ENCODE results near the gene SORBS2.

The SORBS2 gene

DNA sequence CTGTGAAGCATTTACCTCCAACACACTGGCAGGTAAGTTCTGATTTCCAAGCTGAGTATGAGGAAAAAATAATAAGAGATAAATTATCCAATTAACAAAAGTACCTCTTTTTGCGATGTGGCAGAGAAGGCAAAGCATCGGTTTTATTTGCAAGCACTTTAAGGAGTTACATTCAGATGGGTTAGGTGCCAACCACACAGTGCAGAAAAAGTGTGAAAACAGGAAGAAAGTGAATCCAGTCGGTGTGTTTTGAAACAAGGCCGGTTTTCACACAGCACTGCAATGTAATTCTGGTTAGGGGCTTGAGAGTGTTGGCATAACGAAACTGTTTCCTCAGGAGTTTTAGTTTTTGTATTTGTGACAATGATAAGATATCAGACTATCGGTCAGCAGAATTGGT is 145.8 kb downstream of the SORBS2 start:
- Histone ChIP-seq H3K27me3 (ENCODE audit: insufficient read depth, low read length) (no peaks in the 10 kb centered on the region), H4K91ac (ENCODE audit: low read depth, low read length) (no peak overlapping the region), H3K18ac (ENCODE audit: low read length) (no peak overlapping the region), H3K4me2 (ENCODE audit: low read length) (no peak overlapping the region), H3K9ac (ENCODE audit: low read length) (no peak overlapping the region), H2AK5ac (ENCODE audit: low read length) (no peak overlapping the region), H3K23ac (ENCODE audit: low read length) (no peak overlapping the region), H2BK5ac (ENCODE audit: low read depth, low read length, poor library complexity) (no peak overlapping the region), H3K4me3 (ENCODE audit: low read depth, low read length) (no peak overlapping the region), H4K12ac (ENCODE audit: low read depth, low read length) (no peak overlapping the region), H3K14ac (ENCODE audit: low read length) (no peak overlapping the region), H2BK12ac (ENCODE audit: low read length) (no peak overlapping the region), H3K79me2 (ENCODE audit: control insufficient read depth, insufficient read depth, low read length, poor library complexity) (no peaks in the 10 kb centered on the region), H3K79me1 (ENCODE audit: low read length) (no peaks in the 10 kb centered on the region), H3K4ac (ENCODE audit: low read depth, low read length) (no peak overlapping the region), H3K27ac (ENCODE audit: low read depth, low read length) (no peak overlapping the region), H2BK120ac (ENCODE audit: insufficient read depth, low read length, poor library complexity) (no peak overlapping the region), H3K4me1 (ENCODE audit: control insufficient read depth in 1 of 2, insufficient read depth in 2 of 2, low read length in 2 of 2) (no peaks in the 10 kb centered on the region), H3K9me3 (ENCODE audit: insufficient read depth, low read depth, low read length) (no peaks in the 10 kb centered on the region), H2AFZ (ENCODE audit: insufficient read depth, low read length, poor library complexity) (no peak overlapping the region), H4K8ac (ENCODE audit: low read depth, low read length) (no peak overlapping the region), H3K36me3 (ENCODE audit: control insufficient read depth in 1 of 2, insufficient read depth in 2 of 2, low read length in 2 of 2) (no peaks in the 10 kb centered on the region)
- DNase-seq, result no peak
- no CpG with 5 or more reads among the region's 6 CpGs for WGBS (ENCODE audit: extremely low coverage, insufficient coverage, insufficient read length)

GRCh38 chr4:185665655-185666054 is 146.3 kb downstream of the SORBS2 start:
- H4K91ac ChIP-seq (ENCODE audit: low read depth, low read length), result no peak overlapping the region

DNA sequence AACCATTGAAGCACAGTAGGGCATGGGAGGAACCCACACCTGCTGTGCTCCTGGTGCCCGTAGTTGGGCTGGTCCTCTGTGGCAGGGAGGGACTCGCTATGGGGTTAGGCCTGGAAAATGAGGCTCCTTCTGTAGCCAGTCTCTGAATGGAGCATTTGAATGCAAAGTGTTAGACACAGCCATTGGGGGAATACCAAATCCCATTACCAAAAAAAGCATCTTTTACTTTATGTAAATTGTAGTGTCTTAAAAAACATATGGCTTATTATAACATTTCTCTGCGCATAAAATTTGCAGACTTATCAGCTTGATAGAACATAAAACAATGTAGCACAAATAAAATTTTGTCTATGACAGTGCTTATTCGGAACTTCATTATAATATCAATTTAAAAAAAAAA is 147.5 kb downstream of the SORBS2 start:
- Histone ChIP-seq H3K4me2 (ENCODE audit: low read length) (no peak overlapping the region), H2BK120ac (ENCODE audit: insufficient read depth, low read length, poor library complexity) (no peak overlapping the region), H4K8ac (ENCODE audit: low read depth, low read length) (no peak overlapping the region), H3K4me3 (ENCODE audit: low read depth, low read length) (no peak overlapping the region), H3K23ac (ENCODE audit: low read length) (no peak overlapping the region), H3K14ac (ENCODE audit: low read length) (no peak overlapping the region), H4K91ac (ENCODE audit: low read depth, low read length) (no peak overlapping the region), H3K79me1 (ENCODE audit: low read length) (no peaks in the 10 kb centered on the region), H3K27ac (ENCODE audit: low read depth, low read length) (no peak overlapping the region), H2BK5ac (ENCODE audit: low read depth, low read length, poor library complexity) (no peak overlapping the region), H3K9ac (ENCODE audit: low read length) (no peak overlapping the region), H3K36me3 (ENCODE audit: control insufficient read depth in 1 of 2, insufficient read depth in 2 of 2, low read length in 2 of 2) (no peaks in the 10 kb centered on the region), H3K27me3 (ENCODE audit: insufficient read depth, low read length) (no peaks in the 10 kb centered on the region), H3K18ac (ENCODE audit: low read length) (no peak overlapping the region), H4K12ac (ENCODE audit: low read depth, low read length) (no peak overlapping the region), H3K4me1 (ENCODE audit: control insufficient read depth in 1 of 2, insufficient read depth in 2 of 2, low read length in 2 of 2) (no peaks in the 10 kb centered on the region), H2AFZ (ENCODE audit: insufficient read depth, low read length, poor library complexity) (no peak overlapping the region), H3K79me2 (ENCODE audit: control insufficient read depth, insufficient read depth, low read length, poor library complexity) (no peaks in the 10 kb centered on the region), H2BK12ac (ENCODE audit: low read length) (no peak overlapping the region), H3K4ac (ENCODE audit: low read depth, low read length) (no peak overlapping the region), H2AK5ac (ENCODE audit: low read length) (no peak overlapping the region), H3K9me3 (ENCODE audit: insufficient read depth, low read depth, low read length) (no peaks in the 10 kb centered on the region)
- DNase-seq, result no peak
- WGBS (ENCODE audit: extremely low coverage, insufficient coverage, insufficient read length), result no CpG with 5 or more reads among the region's 4 CpGs

More at GRCh38 chr4:185665655-185666054, 146.3 kb downstream of the SORBS2 start:
- Histone ChIP-seq H3K9me3 (ENCODE audit: insufficient read depth, low read depth, low read length) (no peaks in the 10 kb centered on the region), H3K4me3 (ENCODE audit: low read depth, low read length) (no peak overlapping the region), H3K4me1 (ENCODE audit: control insufficient read depth in 1 of 2, insufficient read depth in 2 of 2, low read length in 2 of 2) (no peaks in the 10 kb centered on the region), H3K27ac (ENCODE audit: low read depth, low read length) (no peak overlapping the region), H2BK120ac (ENCODE audit: insufficient read depth, low read length, poor library complexity) (no peak overlapping the region), H4K8ac (ENCODE audit: low read depth, low read length) (no peak overlapping the region), H2AFZ (ENCODE audit: insufficient read depth, low read length, poor library complexity) (no peak overlapping the region), H3K36me3 (ENCODE audit: control insufficient read depth in 1 of 2, insufficient read depth in 2 of 2, low read length in 2 of 2) (no peaks in the 10 kb centered on the region), H2BK5ac (ENCODE audit: low read depth, low read length, poor library complexity) (no peak overlapping the region), H4K12ac (ENCODE audit: low read depth, low read length) (no peak overlapping the region), H3K4ac (ENCODE audit: low read depth, low read length) (no peak overlapping the region), H3K79me1 (ENCODE audit: low read length) (no peaks in the 10 kb centered on the region), H3K4me2 (ENCODE audit: low read length) (no peak overlapping the region), H3K27me3 (ENCODE audit: insufficient read depth, low read length) (no peaks in the 10 kb centered on the region), H2BK12ac (ENCODE audit: low read length) (no peak overlapping the region), H3K23ac (ENCODE audit: low read length) (no peak overlapping the region), H3K14ac (ENCODE audit: low read length) (no peak overlapping the region), H3K9ac (ENCODE audit: low read length) (no peak overlapping the region), H2AK5ac (ENCODE audit: low read length) (no peak overlapping the region), H3K18ac (ENCODE audit: low read length) (no peak overlapping the region), H3K79me2 (ENCODE audit: control insufficient read depth, insufficient read depth, low read length, poor library complexity) (no peaks in the 10 kb centered on the region)
- DNase-seq, result no peak
- no CpG with 5 or more reads among the region's 11 CpGs for WGBS (ENCODE audit: extremely low coverage, insufficient coverage, insufficient read length)

DNA sequence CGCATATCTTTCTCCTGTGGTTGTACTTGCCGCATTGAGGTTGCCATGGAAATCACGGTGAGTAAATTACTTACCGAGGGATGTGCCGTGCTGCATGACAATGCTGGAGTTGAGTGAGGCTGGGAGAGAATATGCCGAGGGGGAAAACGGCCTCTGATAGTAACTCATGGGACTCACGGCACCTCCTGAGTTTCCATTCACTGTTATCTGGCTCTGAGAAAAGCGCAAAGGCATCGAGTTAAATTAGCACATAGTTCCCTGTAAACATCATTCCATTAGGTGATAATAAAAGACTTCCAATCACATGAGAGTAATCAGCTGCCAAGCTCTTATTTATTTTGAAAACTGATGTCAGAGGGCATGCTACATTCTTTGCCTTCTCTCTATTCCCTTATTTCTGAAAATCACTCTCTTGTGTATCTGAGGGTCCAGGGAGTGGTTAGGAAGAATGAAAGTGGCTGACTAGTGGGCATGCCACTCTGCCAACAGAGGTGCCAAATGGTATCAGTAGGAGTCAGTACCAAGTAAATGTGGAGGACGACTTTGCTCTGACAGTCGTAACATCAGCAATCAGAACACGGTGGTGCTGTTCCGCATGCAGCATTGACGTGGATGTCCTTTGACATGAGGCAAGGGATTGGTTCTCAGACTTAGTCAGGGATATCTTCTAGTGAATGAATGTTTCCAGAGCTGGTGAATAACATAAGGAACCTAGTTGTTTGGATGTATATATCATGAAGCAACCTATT is 149.8 kb downstream of the SORBS2 start:
- no peaks in the 10 kb centered on the region for H3K9me3 ChIP-seq (ENCODE audit: insufficient read depth, low read depth, low read length)
- H2AFZ ChIP-seq (ENCODE audit: insufficient read depth, low read length, poor library complexity), result no peak overlapping the region
- no peak overlapping the region for H3K4ac ChIP-seq (ENCODE audit: low read depth, low read length)
- no peak overlapping the region for H3K23ac ChIP-seq (ENCODE audit: low read length)
- no peak overlapping the region for H3K4me2 ChIP-seq (ENCODE audit: low read length)
- no peak overlapping the region for H4K91ac ChIP-seq (ENCODE audit: low read depth, low read length)
- no peak overlapping the region for H2BK120ac ChIP-seq (ENCODE audit: insufficient read depth, low read length, poor library complexity)
- H3K36me3 ChIP-seq (ENCODE audit: control insufficient read depth in 1 of 2, insufficient read depth in 2 of 2, low read length in 2 of 2), result no peaks in the 10 kb centered on the region
- H2AK5ac ChIP-seq (ENCODE audit: low read length), result no peak overlapping the region
- no peak overlapping the region for H3K14ac ChIP-seq (ENCODE audit: low read length)
- no peak overlapping the region for H3K27ac ChIP-seq (ENCODE audit: low read depth, low read length)
- H3K4me3 ChIP-seq (ENCODE audit: low read depth, low read length), result no peak overlapping the region
- WGBS (ENCODE audit: extremely low coverage, insufficient coverage, insufficient read length), result no CpG with 5 or more reads among the region's 15 CpGs
- H3K18ac ChIP-seq (ENCODE audit: low read length), result no peak overlapping the region
- H3K4me1 ChIP-seq (ENCODE audit: control insufficient read depth in 1 of 2, insufficient read depth in 2 of 2, low read length in 2 of 2), result peaks cover 4% of the 10 kb centered on the region in 2 experiments
- H4K8ac ChIP-seq (ENCODE audit: low read depth, low read length), result no peak overlapping the region
- no peak overlapping the region for H3K9ac ChIP-seq (ENCODE audit: low read length)
- no peaks in the 10 kb centered on the region for H3K27me3 ChIP-seq (ENCODE audit: insufficient read depth, low read length)
- no peak overlapping the region for H2BK12ac ChIP-seq (ENCODE audit: low read length)
- H4K12ac ChIP-seq (ENCODE audit: low read depth, low read length), result no peak overlapping the region
- DNase-seq, result no peak
- no peaks in the 10 kb centered on the region for H3K79me2 ChIP-seq (ENCODE audit: control insufficient read depth, insufficient read depth, low read length, poor library complexity)
- no peak overlapping the region for H2BK5ac ChIP-seq (ENCODE audit: low read depth, low read length, poor library complexity)
- H3K79me1 ChIP-seq (ENCODE audit: low read length), result no peaks in the 10 kb centered on the region

Data from trophoblast cell (in vitro differentiated cells and primary cell).